ENCODE measurements around the gene KRT80.
A peak's percentile ranks its signal among the peaks of the same experiment; 100 is the strongest.

DNA sequence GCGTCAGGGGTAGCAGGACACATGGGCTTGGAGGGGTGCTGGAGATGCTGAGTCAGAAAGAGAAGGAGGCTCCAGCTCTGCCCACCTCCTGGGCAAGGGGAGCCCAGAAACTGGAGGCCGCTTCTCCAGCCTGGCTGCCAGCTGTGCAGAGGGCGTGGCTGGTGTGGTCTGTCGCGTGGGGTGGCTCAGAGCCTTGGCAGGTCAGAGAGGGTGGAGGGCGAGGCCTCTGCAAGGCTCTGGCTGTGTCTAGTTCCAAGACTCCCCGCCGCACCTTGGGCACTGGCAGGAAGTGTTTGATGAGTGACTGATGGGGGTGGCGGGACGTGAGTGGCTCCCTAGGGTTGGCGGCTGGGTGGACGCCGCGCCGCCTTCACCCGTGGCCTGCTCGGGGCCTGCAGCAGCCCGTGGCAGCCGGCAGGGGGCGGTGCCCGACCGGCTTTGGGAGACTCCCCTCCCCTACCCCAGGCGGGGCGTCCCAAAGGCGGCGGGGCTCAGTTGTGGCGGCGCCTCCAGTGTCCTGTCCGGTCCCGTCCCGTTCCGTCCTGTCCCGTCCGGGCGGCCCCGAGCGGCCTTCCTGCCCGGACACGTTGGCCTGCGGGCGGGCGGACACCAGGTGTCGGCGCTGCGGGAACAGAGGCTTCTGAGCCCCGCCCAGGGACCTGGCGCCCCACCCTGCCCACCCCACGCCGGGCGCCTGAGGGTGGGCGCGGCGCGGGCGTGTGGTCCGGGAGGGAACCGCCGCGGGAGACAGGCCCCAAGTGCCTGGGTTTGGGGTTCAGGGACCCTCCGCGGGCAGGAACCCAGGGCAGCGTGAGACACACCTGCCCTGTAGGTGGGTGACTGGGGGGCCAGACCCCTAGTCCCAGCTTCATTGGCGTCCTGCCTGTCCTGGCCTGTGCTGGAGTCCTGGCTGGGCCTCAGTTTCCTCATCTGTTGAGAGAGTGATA is 39.7 kb downstream of the KRT80 start:
- TF ChIP-seq ETS1 (IDR thresholded peaks at IDR 0.05) (no peak), EZH2phosphoT487 (IDR thresholded peaks at IDR 0.05; ENCODE audit: unreplicated experiment) (no peak), CREB1 (CRISPR knock-in tag; IDR thresholded peaks at IDR 0.05; ENCODE audit: low read depth) (no peak), EZH2 (IDR thresholded peaks at IDR 0.05; ENCODE audit: low read depth, unreplicated experiment) (no peak), ZNF114 (CRISPR knock-in tag; IDR thresholded peaks at IDR 0.05) (no peak), ZNF331 (CRISPR knock-in tag; IDR thresholded peaks at IDR 0.05; ENCODE audit: low read depth) (no peak), POLR2AphosphoS5 (IDR thresholded peaks at IDR 0.05; ENCODE audit: low read depth) (no peak), REST (IDR thresholded peaks at IDR 0.05; ENCODE audit: unreplicated experiment) (no peak), STAT1 (IDR thresholded peaks at IDR 0.05; ENCODE audit: unreplicated experiment) (no peak), NANOG (IDR thresholded peaks at IDR 0.05; ENCODE audit: borderline replicate concordance) (no peak), JUNB (IDR thresholded peaks at IDR 0.05; ENCODE audit: unreplicated experiment) (no peak), ZNF462 (CRISPR knock-in tag; IDR thresholded peaks at IDR 0.05) (no peak)
- TF ChIP-seq, protein P1, sequence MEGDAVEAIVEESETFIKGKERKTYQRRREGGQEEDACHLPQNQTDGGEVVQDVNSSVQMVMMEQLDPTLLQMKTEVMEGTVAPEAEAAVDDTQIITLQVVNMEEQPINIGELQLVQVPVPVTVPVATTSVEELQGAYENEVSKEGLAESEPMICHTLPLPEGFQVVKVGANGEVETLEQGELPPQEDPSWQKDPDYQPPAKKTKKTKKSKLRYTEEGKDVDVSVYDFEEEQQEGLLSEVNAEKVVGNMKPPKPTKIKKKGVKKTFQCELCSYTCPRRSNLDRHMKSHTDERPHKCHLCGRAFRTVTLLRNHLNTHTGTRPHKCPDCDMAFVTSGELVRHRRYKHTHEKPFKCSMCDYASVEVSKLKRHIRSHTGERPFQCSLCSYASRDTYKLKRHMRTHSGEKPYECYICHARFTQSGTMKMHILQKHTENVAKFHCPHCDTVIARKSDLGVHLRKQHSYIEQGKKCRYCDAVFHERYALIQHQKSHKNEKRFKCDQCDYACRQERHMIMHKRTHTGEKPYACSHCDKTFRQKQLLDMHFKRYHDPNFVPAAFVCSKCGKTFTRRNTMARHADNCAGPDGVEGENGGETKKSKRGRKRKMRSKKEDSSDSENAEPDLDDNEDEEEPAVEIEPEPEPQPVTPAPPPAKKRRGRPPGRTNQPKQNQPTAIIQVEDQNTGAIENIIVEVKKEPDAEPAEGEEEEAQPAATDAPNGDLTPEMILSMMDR (conservative IDR thresholded peaks at IDR 0.05; ENCODE audit: low read depth in 2 of 2), result peak; percentile 65 to 88

All from GM23338 (cell line).